Testis (tissue), 2 donors: ENCODE measurements around the gene APC2.

Source experiments
- CTCF ChIP-seq, 3 experiments: fragments of 450-650 bp in 2 of 3; fragments of 200-600 bp in 1 of 3; sonication (generic) in 1 of 3; IDR thresholded peaks; one replicate each; pipeline ENCODE4 v1.5.1; 2016 to 2019; ENCODE audit warnings: antibody characterized with exemption in 3 of 3, mild to moderate bottlenecking in 2 of 3, moderate library complexity in 1 of 3
- POLR2A ChIP-seq: fragments of 450-650 bp; IDR thresholded peaks from one replicate; pipeline ENCODE4 v1.6.1; 2017; ENCODE audit warnings: antibody characterized with exemption, mild to moderate bottlenecking, moderate library complexity

DNA sequence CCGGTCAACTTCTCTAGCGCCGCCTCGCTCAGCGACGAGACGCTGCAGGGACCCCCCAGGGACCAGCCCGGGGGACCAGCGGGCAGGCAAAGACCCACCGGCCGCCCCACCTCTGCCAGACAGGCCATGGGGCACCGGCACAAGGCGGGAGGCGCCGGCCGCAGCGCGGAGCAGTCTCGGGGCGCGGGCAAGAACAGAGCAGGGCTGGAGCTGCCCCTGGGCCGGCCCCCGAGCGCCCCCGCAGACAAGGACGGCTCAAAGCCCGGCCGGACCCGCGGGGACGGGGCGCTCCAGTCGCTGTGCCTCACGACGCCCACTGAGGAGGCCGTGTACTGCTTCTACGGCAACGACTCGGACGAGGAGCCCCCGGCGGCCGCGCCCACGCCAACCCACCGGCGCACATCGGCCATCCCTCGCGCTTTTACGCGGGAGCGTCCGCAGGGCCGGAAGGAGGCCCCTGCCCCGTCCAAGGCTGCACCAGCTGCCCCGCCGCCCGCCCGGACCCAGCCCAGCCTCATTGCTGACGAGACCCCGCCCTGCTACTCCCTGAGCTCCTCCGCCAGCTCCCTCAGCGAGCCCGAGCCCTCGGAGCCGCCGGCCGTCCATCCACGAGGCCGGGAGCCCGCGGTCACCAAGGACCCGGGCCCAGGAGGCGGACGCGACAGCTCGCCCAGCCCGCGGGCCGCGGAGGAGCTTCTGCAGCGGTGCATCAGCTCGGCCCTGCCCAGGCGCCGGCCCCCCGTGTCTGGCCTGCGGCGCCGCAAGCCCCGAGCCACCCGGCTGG, 17.8 kb downstream of the APC2 start:
- TF ChIP-seq CTCF (IDR thresholded peaks at IDR 0.05) (no peak), POLR2A (no peak)
